Globus pallidus (tissue), 1 donor: ENCODE results near the gene NOX5.
"Not testable (repeated sequence)": the region's sequence is repeated elsewhere in the genome, so short reads cannot be mapped to it uniquely, and the experiment has no call there.

Source experiments
- DNase-seq: peaks from one replicate; pipeline ENCODE4 v3.0.0-alpha.2; 2015; ENCODE audit warnings: low spot score

NOX5 gene

DNA sequence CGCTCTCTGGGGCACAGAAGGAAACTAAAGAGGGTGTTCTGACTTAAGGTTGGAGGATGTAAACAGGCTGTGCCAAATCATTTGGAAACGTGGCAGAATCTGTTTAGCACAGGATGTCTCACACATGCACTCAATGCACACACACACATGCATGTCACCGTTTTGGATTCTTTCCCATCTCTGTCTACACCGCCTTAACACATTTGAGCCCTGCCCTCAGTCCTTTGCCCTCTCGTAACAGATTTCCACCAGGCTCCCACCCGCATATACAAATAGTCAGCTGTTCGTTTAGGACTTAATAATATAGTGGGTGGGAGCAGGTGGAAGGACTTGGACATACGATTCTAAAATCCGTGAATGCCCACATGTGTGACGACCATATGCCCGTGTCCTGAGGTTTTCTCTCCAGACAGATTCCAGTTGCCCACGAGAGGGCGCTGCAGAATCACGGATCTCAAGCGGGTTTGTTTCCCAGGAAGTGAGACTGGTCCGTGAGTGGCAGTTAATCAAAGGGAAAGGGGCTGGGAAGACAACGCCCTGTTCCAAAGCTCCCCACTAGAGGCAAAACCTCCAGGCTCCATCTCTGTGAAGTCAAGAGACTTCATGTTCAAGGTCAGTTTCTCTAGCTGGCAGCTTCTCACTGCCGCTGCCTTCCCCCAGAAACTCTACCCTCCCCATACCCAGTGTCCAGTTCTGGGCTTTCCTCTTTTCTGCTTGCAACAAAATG is 44.5 kb downstream of the NOX5 start:
- DNase-seq = peak; percentile 83

GRCh38 chr15:69059557-69059943 is 45.1 kb downstream of the NOX5 start:
- no peak for DNase-seq

GRCh38 chr15:69060041-69060481 is 45.6 kb downstream of the NOX5 start:
- no peak for DNase-seq

DNA sequence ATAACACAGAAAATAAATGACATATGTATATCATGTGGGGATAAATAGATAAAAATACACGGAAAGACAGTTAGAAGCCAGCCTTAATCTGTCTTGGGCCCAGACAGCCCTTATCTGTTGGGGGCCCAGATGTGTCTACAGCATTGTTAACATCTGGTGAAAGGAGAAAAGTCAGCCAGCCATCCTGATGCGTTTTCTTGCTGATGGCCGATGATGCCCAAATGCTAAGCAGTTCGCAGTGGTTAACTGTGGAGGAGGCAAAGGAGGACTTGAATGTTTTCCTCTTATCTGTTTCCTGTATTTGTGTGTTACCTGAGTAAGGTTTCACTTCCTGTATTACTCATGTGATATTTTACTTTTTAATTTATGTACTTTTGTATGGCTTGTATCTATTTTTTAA is 46.2 kb downstream of the NOX5 start:
- no peak for DNase-seq

GRCh38 chr15:69061414-69061842 is 46.9 kb downstream of the NOX5 start:
- no peak for DNase-seq

- no peak for DNase-seq
Observed at GRCh38 chr15:69064649-69065048, 50.2 kb downstream of the NOX5 start.

GRCh38 chr15:69066007-69066995 is 51.8 kb downstream of the NOX5 start:
- no peak for DNase-seq

- DNase-seq = no peak
Observed at GRCh38 chr15:69067296-69067695, 52.8 kb downstream of the NOX5 start.

DNA sequence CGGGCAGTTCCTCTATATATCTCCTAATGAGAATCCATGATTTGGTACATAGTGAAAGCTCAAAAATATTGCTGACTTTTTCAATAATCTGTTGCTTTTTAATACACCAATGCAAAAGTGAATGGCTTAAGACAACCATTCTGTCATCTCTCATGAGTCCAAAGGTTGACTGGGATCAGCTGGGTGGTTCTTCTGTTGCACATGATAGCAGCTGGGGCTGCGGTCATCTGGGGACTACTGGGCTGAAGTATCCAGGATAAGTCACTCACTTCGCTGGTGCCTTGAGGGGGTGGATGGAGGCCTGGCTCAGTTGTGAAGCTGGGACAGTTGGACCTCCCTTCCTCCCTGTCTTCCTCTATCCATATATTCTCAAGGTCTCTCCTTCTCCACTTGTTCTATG is 53.7 kb downstream of the NOX5 start:
- no peak for DNase-seq

- not testable (repeated sequence) for DNase-seq
Observed at GRCh38 chr15:69069290-69069689, 54.8 kb downstream of the NOX5 start.

DNA sequence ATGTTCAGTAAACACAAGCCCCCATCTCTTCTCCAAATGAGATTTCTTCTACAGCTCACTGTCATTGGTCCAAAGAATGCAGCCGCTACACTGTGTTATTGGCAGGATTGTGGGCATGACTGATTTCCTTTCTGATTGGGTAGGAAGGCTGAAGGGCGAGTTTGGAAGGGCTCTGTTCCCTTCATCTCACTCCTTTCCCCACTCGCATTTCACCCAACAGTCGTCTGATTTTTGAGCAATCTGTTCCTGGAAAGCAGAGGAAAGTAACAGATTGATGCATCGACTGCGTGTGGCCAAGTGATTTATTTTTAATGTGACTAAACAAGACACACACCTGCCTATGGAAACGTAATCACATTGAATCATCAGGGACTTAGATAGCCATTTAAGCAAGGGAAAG is 55.5 kb downstream of the NOX5 start:
- DNase-seq = no peak

GRCh38 chr15:69070396-69070795 is 55.9 kb downstream of the NOX5 start:
- DNase-seq = no peak

- no peak for DNase-seq
Observed at GRCh38 chr15:69071260-69071659, 56.8 kb downstream of the NOX5 start.

GRCh38 chr15:69072906-69073305 is 58.4 kb downstream of the NOX5 start:
- no peak for DNase-seq

GRCh38 chr15:69074001-69074842 is 59.7 kb downstream of the NOX5 start:
- no peak for DNase-seq

DNA sequence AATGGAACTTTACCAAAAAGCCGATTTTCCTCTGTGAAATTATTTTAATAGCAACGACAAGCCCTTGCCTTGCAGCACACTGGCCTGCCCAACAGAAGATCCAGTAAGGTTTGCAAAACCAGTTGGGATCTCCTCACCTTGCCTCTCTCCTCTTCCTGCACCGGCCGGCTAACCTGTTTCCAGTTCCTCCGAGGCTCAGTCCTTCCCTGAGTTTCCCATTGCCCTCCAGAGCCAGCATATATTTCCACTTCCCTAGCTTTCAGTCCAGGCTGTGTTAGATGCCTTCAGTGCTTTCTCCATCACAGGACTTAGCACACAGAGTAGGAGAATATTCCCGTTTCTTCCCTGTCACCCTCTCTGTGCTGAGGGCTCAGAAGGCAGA is 60.3 kb downstream of the NOX5 start:
- DNase-seq = no peak

GRCh38 chr15:69075440-69075839 is 60.9 kb downstream of the NOX5 start:
- no peak for DNase-seq

DNA sequence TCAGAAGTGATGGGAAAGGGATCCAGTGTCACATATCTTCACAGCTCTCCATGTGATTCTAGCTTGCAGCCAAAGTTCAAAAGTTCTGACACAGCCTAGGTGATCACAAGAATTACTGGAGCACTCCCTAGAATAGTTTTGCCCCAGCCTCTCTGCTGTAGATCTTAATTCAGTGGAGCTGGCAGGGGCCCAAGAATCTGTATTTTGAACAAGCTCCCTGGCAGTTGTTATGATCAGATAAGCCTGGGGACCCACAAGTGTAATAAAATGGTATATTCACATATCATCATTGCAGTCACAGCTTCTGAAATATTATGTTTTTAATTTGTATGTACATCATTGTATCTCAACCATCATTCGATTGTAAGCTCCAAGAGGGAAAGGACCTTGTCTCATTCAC is 62.3 kb downstream of the NOX5 start:
- no peak for DNase-seq

DNA sequence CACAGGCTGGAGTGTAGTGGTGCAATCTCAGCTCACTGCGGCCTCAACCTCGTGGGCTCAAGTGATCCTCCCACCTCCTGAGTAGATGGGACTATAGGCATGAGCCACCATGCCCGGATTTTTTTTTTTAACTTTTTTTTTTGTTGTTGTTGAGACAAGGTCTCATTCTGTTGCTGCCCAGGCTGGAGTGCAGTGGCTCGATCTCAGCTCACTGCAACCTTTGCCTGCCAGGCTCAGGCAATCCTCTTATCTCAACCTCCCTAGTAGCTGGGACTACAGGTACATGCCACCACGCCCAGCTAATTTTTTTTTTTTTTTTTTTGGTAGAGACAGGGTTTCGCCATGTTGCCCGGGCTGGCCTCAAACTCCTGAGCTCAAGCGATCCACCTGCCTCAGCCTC is 64.1 kb downstream of the NOX5 start:
- no peak for DNase-seq

- DNase-seq = no peak
Observed at GRCh38 chr15:69080295-69081248, 66.1 kb downstream of the NOX5 start.
